Left renal pelvis (tissue), 4 donors: ENCODE results near the gene BLOC1S5. TPM values are rescaled to one million over a fixed set of nuclear protein-coding genes. Genes with fewer than 3 reads are reported as not detected.

Experiments used
- DNase-seq, 4 donors: peaks; one replicate each; pipeline ENCODE4 v3.0.0-alpha.2; 2013; ENCODE audit warnings: low read depth in 4 of 4, low spot score in 3 of 4
- polyA plus RNA-seq, 4 donors: library from polyadenylated mRNA; unstranded; fragments of 120-200 nt; gene quantifications; one replicate each; pipeline ENCODE4 v1.2.1, GENCODE V29; 2013; ENCODE audit not compliant: insufficient read length in 4 of 4

BLOC1S5 gene
- 10 to 100 TPM; 14.5 to 37.1 (median 34.1) TPM for polyA plus RNA-seq

- peak; percentile 94 to 98 (median 96) for DNase-seq
Observed at GRCh38 chr6:8063761-8064637, at the start of gene BLOC1S5. TSS of gene BLOC1S5 (minus strand) at chr6:8064389. CDS start at chr6:8064376, 13 bp downstream.

- no peak for DNase-seq
Observed at GRCh38 chr6:8113131-8113654, 49.0 kb upstream of the BLOC1S5 start.

GRCh38 chr6:8110725-8111124 lies 46.5 kb upstream of the BLOC1S5 start:
- no peak for DNase-seq

GRCh38 chr6:8110117-8110721 lies 46.0 kb upstream of the BLOC1S5 start:
- no peak for DNase-seq

GRCh38 chr6:8108759-8109539 lies 44.8 kb upstream of the BLOC1S5 start:
- DNase-seq, result no peak

GRCh38 chr6:8108031-8108660 lies 44.0 kb upstream of the BLOC1S5 start:
- DNase-seq, result no peak

- DNase-seq, result no peak
Observed at GRCh38 chr6:8105791-8106190, 41.6 kb upstream of the BLOC1S5 start.

GRCh38 chr6:8103726-8104125 lies 39.5 kb upstream of the BLOC1S5 start:
- DNase-seq, result no peak

- DNase-seq, result peak; percentile 83 to 92 (median 87)
Observed at GRCh38 chr6:8102122-8102958, 38.2 kb upstream of the BLOC1S5 start, which contains the start of gene EEF1E1. TSS of gene EEF1E1 (minus strand) at chr6:8102548. CDS start at chr6:8102521, 27 bp downstream.

- DNase-seq, result no peak
Observed at GRCh38 chr6:8100159-8100854, 36.1 kb upstream of the BLOC1S5 start.

GRCh38 chr6:8090650-8091049 lies 26.5 kb upstream of the BLOC1S5 start:
- DNase-seq, result no peak

- DNase-seq, result no peak
Observed at GRCh38 chr6:8088886-8089285, 24.7 kb upstream of the BLOC1S5 start.

GRCh38 chr6:8087870-8088754 lies 23.9 kb upstream of the BLOC1S5 start:
- no peak for DNase-seq

- no peak for DNase-seq
Observed at GRCh38 chr6:8086755-8087306, 22.6 kb upstream of the BLOC1S5 start.

GRCh38 chr6:8085053-8085511 lies 20.9 kb upstream of the BLOC1S5 start:
- DNase-seq, result no peak

- DNase-seq, result no peak
Observed at GRCh38 chr6:8084586-8084985, 20.4 kb upstream of the BLOC1S5 start.
